ENCODE results near the gene HOXD3.

DNA sequence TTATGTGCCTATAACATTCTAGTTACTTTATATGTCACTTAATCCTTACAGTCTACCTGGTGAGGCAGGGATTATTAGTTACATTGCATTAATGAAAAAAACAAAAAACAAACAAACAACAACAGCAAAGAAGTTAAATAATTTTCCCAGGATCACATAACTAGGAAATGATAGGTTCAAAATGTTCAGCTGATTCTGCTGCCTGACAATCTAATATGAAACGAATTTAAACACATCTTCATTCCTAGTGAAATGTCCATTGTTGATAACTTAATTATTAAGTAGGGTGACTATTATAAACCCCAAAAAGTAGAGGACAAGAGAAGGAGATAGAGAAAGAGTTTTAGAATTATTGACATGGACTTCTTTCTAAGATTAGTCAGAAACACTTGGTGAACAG lies 54.0 kb downstream of the HOXD3 start:
- TF ChIP-seq, protein P1, sequence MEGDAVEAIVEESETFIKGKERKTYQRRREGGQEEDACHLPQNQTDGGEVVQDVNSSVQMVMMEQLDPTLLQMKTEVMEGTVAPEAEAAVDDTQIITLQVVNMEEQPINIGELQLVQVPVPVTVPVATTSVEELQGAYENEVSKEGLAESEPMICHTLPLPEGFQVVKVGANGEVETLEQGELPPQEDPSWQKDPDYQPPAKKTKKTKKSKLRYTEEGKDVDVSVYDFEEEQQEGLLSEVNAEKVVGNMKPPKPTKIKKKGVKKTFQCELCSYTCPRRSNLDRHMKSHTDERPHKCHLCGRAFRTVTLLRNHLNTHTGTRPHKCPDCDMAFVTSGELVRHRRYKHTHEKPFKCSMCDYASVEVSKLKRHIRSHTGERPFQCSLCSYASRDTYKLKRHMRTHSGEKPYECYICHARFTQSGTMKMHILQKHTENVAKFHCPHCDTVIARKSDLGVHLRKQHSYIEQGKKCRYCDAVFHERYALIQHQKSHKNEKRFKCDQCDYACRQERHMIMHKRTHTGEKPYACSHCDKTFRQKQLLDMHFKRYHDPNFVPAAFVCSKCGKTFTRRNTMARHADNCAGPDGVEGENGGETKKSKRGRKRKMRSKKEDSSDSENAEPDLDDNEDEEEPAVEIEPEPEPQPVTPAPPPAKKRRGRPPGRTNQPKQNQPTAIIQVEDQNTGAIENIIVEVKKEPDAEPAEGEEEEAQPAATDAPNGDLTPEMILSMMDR (optimal IDR thresholded peaks at IDR 0.05 in 1 of 3, IDR thresholded peaks at IDR 0.05 in 1 of 3, conservative IDR thresholded peaks at IDR 0.05 in 1 of 3; ENCODE audit: extremely low read depth in 1 of 3, insufficient read depth in 2 of 3, low read length in 3 of 3) = no peak
- no peak for TF ChIP-seq EZH2 (IDR thresholded peaks at IDR 0.05; ENCODE audit: low read length)

All from keratinocyte (primary cell).